ENCODE measurements around the gene TLR5. TPM values are rescaled to one million over a fixed set of nuclear protein-coding genes. Genes with fewer than 3 reads are reported as not detected.

Gene TLR5
- total RNA-seq, 2 donors from 2014 or later, result not detected

GRCh38 chr1:223062177-223062576, 80.9 kb downstream of the TLR5 start:
- DNase-seq, result no peak
- no peaks in the 10 kb centered on the region for H3K27me3 Mint-ChIP-seq (ENCODE audit: insufficient read depth)
- no peak overlapping the region for H3K27ac ChIP-seq (ENCODE audit: low read depth, low read length)
- H3K36me3 Mint-ChIP-seq (ENCODE audit: low read depth), result peaks cover 27% of the 10 kb centered on the region
- H3K4me1 ChIP-seq (ENCODE audit: control insufficient read depth, insufficient read depth, low read length), result peaks cover 9% of the 10 kb centered on the region
- H3K9me3 Mint-ChIP-seq, result no peaks in the 10 kb centered on the region
- no peak overlapping the region for H3K4me3 Mint-ChIP-seq
- no peak overlapping the region for H3K9ac ChIP-seq (ENCODE audit: extremely low read depth, low read length, poor library complexity, severe bottlenecking)
- 50 to 67% methylated on average over 2 to 3 of the region's 3 CpGs for WGBS, 2 experiments (ENCODE audit: insufficient coverage in 1 of 2, insufficient read length in 1 of 2)
- no peaks in the 10 kb centered on the region for H3K9me3 ChIP-seq (ENCODE audit: control insufficient read depth, low read length)
- no peak overlapping the region for H3K4me3 ChIP-seq (ENCODE audit: low read length)
- peaks cover 8% of the 10 kb centered on the region for H3K4me1 Mint-ChIP-seq
- TF ChIP-seq CTCF (conservative IDR thresholded peaks at IDR 0.05), result no peak
- peaks cover 59% of the 10 kb centered on the region for H3K36me3 ChIP-seq (ENCODE audit: control insufficient read depth, insufficient read depth, low read length)
- H3K27ac Mint-ChIP-seq, result no peak overlapping the region
- no peaks in the 10 kb centered on the region for H3K27me3 ChIP-seq (ENCODE audit: control insufficient read depth, insufficient read depth, low read length, poor library complexity, severe bottlenecking)

- Histone ChIP-seq H3K9me3 (ENCODE audit: control insufficient read depth, low read length) (no peaks in the 10 kb centered on the region), H3K27ac (ENCODE audit: low read depth, low read length) (no peak overlapping the region), H3K9ac (ENCODE audit: extremely low read depth, low read length, poor library complexity, severe bottlenecking) (no peak overlapping the region), H3K27me3 (ENCODE audit: control insufficient read depth, insufficient read depth, low read length, poor library complexity, severe bottlenecking) (no peaks in the 10 kb centered on the region), H3K4me1 (ENCODE audit: control insufficient read depth, insufficient read depth, low read length) (no peaks in the 10 kb centered on the region), H3K4me3 (ENCODE audit: low read length) (no peak overlapping the region), H3K36me3 (ENCODE audit: control insufficient read depth, insufficient read depth, low read length) (peaks cover 62% of the 10 kb centered on the region)
- DNase-seq, result no peak
- no peaks in the 10 kb centered on the region for H3K9me3 Mint-ChIP-seq
- no peak overlapping the region for H3K27ac Mint-ChIP-seq
- peaks cover 20% of the 10 kb centered on the region for H3K36me3 Mint-ChIP-seq (ENCODE audit: low read depth)
- no peak for TF ChIP-seq CTCF (conservative IDR thresholded peaks at IDR 0.05)
- WGBS, 2 experiments (ENCODE audit: insufficient coverage in 1 of 2, insufficient read length in 1 of 2), result 92 to 96% methylated on average over 6 to 9 of the region's 9 CpGs
- H3K4me3 Mint-ChIP-seq, result no peak overlapping the region
- H3K27me3 Mint-ChIP-seq (ENCODE audit: insufficient read depth), result no peaks in the 10 kb centered on the region
- no peaks in the 10 kb centered on the region for H3K4me1 Mint-ChIP-seq
Observed at GRCh38 chr1:223059526-223059925, 83.5 kb downstream of the TLR5 start.

Other genes with a start within 250 kb of the TLR5 start
- under 1 TPM; 0.58 to 0.92 TPM for gene SUSD4, start 220.9 kb upstream of the TLR5 start, total RNA-seq

Data from endodermal cell (in vitro differentiated cells).